T-helper 1 cell treated with Interleukin-12 subunit alpha and Interleukin-12 subunit beta and Interleukin-4 antibody, amounts not matched to agents 30 μg/mL and 1 μg/mL, for 36 hours (primary cell): Measurements from ENCODE around the gene GALNT2.

Experiments
- H3K27ac Mint-ChIP-seq: one replicate; pipeline ENCODE4 v1.8.0; 2021; ENCODE audit warnings: mild to moderate bottlenecking, mixed read lengths
- H3K27me3 Mint-ChIP-seq: one replicate; pipeline ENCODE4 v1.8.0; 2021; ENCODE audit warnings: low read depth, mixed read lengths
- H3K36me3 Mint-ChIP-seq: one replicate; pipeline ENCODE4 v1.8.0; 2021; ENCODE audit warnings: low read depth, mixed read lengths
- H3K4me1 Mint-ChIP-seq: one replicate; pipeline ENCODE4 v1.8.0; 2021; ENCODE audit warnings: low read depth, mixed read lengths
- H3K4me3 Mint-ChIP-seq: one replicate; pipeline ENCODE4 v1.8.0; 2021; ENCODE audit warnings: mild to moderate bottlenecking, moderate library complexity, mixed read lengths
- H3K9me3 Mint-ChIP-seq: one replicate; pipeline ENCODE4 v1.8.0; 2021; ENCODE audit warnings: mixed read lengths

The GALNT2 gene

DNA sequence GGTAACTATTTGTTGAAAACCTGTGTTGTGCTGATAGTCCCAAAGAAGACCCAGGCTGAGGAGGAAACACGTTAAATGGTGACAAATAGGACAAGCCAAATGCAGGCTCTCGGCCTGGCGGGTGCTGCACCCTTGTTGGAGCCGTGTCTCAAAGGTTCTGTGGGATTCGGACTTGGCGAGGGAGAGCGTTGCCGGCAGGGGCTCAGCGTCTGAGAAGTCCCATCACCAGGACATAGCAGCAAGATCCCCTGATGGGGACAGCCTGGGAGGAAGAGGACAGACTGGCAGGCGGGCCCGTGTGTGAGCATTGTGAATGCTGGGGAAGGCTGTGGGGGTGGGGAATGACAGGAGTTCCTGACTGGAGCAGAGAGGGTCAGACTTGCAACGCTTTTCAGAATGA is 216.6 kb downstream of the GALNT2 start:
- no peak overlapping the region for H3K27ac Mint-ChIP-seq
- no peaks in the 10 kb centered on the region for H3K9me3 Mint-ChIP-seq
- peaks cover 13% of the 10 kb centered on the region for H3K4me1 Mint-ChIP-seq
- peaks cover 6% of the 10 kb centered on the region for H3K36me3 Mint-ChIP-seq
- no peak overlapping the region for H3K4me3 Mint-ChIP-seq
- H3K27me3 Mint-ChIP-seq: no peaks in the 10 kb centered on the region

DNA sequence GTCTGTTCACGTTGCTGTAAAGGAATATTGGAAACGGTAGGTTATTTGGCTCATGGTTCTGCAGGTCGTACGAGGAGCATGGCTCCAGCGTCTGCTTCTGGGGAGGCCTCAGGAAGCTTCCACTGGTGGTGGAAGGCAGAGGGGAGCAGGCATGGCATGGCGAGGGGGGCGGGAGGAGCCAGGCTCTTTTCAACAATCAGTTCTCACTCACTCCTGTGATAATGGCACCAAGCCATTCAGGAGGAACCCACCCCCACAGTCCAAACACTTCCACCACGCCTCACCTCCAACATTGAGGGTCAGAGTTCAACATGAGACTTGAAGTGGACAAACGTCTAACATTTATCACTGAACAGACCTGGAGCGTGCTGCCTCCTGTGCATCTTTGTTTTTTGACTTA is 217.9 kb downstream of the GALNT2 start:
- Mint-ChIP-seq H3K36me3 (peaks cover 2% of the 10 kb centered on the region), H3K27ac (no peak overlapping the region), H3K27me3 (no peaks in the 10 kb centered on the region), H3K9me3 (no peaks in the 10 kb centered on the region), H3K4me3 (no peak overlapping the region), H3K4me1 (peaks cover 8% of the 10 kb centered on the region)

DNA sequence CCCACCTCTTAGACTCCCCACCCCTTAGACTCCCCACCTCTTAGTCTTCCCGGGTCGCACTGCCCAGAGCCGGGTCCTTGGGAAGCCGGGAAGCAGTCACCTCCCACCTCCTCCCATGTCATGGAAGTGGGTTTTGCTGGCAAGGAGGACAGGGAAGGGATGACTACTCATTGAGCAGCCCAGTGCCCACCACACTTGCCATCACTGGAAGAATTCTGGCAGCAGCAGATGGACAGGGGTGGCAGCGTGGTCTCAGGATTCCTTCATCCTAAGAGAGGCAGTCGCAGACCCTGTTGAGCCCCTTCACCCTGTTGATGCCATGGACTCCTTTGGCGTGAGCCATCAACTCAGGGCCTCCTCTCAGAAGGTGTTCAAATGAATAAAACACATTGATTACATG is 218.3 kb downstream of the GALNT2 start:
- H3K4me1 Mint-ChIP-seq: peaks cover 8% of the 10 kb centered on the region
- H3K36me3 Mint-ChIP-seq: peaks cover 1% of the 10 kb centered on the region
- H3K4me3 Mint-ChIP-seq: no peak overlapping the region
- no peaks in the 10 kb centered on the region for H3K27me3 Mint-ChIP-seq
- H3K9me3 Mint-ChIP-seq: no peaks in the 10 kb centered on the region
- H3K27ac Mint-ChIP-seq: no peak overlapping the region

DNA sequence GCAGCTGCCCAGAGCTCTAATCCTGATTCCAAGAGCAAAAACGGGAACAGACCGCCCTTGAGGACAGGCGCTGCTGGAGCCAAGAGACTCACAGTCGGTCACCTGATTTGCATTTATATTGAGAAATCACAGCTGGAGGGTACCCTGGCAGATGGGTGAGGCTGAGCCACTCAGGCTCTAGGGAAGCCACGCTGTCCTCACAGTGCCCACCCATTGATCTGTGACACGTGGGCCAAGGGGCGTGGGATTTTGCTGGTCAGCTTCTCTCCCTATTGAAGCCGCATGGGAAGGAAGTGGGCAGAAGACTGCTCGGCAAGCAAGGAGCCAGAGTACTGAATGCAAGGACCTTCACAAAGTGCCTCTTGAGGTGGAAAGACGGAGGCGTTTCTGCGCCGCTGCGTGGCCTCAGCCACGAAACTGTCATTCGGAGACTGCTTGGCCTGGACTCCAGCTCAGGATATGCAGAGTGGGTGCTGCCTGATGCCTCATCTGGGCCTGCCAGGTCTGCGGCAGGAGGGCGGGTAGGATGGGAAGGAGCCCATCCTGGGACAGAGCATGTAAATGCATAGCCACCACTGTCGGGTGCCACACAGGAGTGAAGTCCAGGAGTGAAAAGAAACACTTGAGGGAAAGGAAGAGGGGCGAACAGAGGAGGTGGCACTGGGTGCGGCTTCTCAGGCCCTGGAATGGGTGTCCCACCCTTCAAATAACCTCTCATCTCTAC is 219.3 kb downstream of the GALNT2 start:
- no peak overlapping the region for H3K27ac Mint-ChIP-seq
- peaks cover 6% of the 10 kb centered on the region for H3K4me1 Mint-ChIP-seq
- peaks cover 2% of the 10 kb centered on the region for H3K27me3 Mint-ChIP-seq
- peaks cover 1% of the 10 kb centered on the region for H3K36me3 Mint-ChIP-seq
- H3K4me3 Mint-ChIP-seq: no peak overlapping the region
- H3K9me3 Mint-ChIP-seq: no peaks in the 10 kb centered on the region

DNA sequence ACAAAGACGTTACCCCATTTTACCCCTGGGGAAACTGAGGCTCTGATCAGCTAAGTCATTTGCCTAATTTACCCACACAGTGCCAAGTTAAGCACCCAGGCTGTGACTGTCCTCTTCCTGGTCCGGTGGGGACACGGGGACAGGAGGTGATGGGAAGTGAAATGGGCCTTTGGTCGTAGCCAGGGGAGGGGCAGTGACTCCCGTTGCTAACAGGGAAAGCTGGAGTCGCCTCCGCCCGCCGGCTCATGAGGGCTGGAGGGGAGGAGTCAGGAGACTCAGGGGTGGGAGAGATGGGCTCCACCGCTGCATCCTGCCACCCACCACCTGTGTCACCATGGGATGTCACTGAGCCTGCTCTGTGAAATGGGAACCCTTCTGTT is 219.8 kb downstream of the GALNT2 start:
- Mint-ChIP-seq H3K4me1 (peaks cover 4% of the 10 kb centered on the region), H3K36me3 (peaks cover 1% of the 10 kb centered on the region), H3K27me3 (peaks cover 6% of the 10 kb centered on the region), H3K4me3 (no peak overlapping the region), H3K9me3 (no peaks in the 10 kb centered on the region), H3K27ac (no peak overlapping the region)

DNA sequence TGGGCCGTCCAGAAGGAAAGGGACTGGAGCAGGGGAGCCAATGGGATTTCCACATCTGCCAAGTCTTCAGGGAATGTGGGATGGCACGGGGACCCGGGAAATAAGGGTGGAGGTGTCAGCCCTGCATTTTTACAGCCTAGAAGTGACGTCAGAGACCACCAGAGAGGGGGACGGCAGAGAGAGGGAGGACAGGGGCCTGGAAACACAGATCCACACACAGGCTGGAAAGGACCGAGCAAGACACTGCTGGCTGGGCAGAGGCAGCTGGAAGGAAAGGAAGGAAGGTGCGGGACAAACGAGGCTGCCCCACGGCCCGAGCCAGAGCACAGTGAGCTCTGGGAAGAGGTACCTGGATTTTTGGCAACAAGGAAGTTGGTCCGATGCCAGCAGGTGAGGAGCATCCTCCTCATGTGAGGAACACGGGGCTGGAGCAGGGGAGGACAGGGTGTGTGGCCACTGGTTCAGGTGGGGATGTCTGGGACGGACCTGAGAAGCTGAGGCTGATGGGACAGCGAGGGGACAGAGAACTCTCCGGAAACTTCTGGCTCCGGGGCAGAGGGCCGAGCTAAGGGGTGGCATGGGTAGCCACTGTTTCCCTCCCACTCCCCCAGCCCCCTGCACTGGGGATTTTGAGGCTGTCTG is 220.8 kb downstream of the GALNT2 start:
- H3K36me3 Mint-ChIP-seq: no peaks in the 10 kb centered on the region
- H3K4me1 Mint-ChIP-seq: no peaks in the 10 kb centered on the region
- H3K4me3 Mint-ChIP-seq: no peak overlapping the region
- no peaks in the 10 kb centered on the region for H3K9me3 Mint-ChIP-seq
- peaks cover 16% of the 10 kb centered on the region for H3K27me3 Mint-ChIP-seq
- no peak overlapping the region for H3K27ac Mint-ChIP-seq

DNA sequence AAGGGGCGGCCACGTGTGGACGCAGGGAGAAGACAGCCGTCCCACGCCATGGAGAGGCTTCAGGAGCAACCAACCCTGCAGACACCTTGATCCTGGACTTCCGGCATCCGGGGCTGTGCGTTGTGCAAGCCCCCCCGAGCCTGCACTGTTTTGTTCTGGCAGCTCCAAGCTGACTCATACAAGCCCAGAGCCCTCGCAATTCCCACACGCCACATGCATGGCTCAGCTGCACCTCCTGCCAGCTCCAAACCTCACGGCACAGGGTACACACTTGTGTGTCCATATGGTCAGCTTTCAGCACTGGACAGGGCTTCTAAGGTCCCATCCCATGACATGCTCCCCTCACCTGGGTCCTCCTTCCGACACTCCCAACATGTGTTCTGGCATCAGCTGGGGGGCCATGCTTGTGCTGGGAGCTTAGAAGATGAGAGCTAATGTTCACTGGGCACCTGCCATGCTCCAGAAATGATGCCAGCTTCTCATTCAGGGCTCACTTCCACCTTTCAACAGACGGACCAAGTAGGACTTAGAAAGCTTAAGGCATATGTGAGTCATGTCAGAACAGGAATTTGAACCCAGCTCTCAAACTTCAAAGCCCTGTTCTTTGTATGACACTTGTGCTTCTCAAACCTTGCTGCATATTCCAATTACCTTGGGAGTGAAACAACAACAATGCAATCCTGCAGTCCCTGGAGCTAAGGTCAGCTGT is 221.8 kb downstream of the GALNT2 start:
- Mint-ChIP-seq H3K27ac (no peak overlapping the region), H3K9me3 (no peaks in the 10 kb centered on the region), H3K4me3 (no peak overlapping the region), H3K4me1 (no peaks in the 10 kb centered on the region), H3K27me3 (peaks cover 21% of the 10 kb centered on the region), H3K36me3 (no peaks in the 10 kb centered on the region)

DNA sequence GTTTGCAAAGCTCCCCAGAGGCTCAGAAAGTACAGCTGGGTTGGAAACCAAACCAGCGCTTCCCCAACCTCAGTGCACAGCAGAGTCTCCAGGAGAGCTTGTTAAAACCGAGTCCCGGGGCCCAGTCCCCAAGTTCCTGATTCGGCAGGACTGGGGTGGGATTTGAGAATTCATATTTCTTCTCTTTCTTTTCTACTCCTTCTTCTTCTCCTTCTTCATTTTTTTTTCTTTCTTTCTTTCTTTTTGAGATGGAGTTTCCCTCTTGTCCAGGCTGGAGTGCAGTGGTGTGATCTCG is 222.3 kb downstream of the GALNT2 start:
- Mint-ChIP-seq H3K27me3 (peaks cover 24% of the 10 kb centered on the region), H3K4me3 (no peak overlapping the region), H3K27ac (no peak overlapping the region), H3K9me3 (no peaks in the 10 kb centered on the region), H3K36me3 (no peaks in the 10 kb centered on the region), H3K4me1 (no peaks in the 10 kb centered on the region)

DNA sequence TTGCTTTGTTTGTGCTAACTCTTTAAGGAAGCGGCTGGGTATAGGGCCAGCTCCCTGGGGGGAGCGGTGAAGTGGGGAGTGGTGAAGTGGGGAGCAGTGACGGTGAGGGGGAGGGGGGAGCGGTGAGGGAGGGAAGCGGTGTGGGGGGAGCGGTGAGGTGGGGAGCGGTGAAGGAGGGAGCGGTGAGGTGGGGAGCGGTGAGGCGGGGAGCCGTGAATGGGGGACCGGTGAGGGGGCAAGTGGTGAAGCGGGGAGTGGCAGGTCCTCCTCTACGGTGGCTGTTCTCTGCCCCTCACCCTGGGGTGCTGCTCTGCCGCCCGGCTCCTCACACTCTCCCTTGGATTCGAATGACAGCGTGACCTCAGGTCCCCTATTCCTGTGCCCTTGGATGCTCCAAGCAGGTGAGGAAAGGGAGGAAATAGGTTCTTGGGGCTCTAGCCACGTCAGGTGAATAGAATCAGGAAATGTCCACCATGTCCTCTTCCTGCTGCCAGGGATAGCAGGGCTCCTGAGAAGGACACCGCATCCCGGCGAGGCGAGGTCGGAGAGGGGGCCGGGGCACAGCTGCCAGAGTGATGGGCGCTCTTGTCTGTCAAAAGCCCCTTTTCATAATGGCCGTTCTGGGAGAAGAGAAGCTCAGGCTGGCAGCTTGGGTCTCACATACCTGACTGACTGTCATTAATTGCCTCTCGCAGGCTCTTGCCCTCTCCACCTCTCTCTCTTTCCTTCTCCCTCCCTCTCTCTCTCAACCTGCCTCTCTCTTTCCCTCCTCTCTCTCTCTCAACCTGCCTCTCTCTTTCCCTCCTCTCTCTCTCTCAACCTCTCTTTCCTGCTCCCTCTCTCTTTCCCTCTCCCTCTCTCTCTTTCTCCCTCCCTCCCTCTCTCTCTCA is 224.9 kb downstream of the GALNT2 start:
- no peaks in the 10 kb centered on the region for H3K36me3 Mint-ChIP-seq

DNA sequence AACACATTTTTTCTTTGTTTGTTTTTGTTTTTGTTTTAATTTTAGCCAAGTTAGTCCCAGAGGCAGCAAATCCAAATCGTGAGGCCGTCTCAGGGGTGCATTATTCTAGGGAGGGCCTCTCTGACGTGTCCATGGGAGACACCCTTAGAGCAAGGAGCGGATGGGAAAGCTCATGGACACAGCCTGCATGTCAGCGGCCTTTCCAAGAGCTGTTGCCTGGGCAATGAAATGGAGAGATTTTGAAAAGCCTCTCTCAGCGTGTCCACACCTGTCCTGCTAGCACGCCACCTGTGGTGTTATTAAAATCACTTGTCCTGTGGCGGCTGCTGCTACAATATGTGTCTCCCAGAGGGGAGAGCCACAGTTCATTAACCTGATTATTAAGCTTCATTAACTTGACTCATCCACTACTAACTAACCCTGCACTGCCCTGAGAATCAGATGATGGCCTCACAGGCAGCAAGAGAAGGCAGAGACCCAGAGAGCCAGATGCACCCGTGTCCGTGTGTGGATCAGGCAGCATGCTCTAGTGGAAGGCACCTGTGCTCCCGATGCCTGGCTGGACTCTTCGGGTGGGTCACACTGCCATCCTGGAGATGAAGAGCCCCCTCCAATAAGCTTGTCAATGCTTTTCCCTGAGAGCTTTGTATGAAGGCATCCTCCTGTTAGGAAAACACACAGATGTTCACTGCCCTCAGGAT is 225.8 kb downstream of the GALNT2 start:
- Mint-ChIP-seq H3K36me3 (no peaks in the 10 kb centered on the region), H3K4me1 (no peaks in the 10 kb centered on the region), H3K27ac (no peak overlapping the region), H3K9me3 (no peaks in the 10 kb centered on the region), H3K4me3 (no peak overlapping the region), H3K27me3 (peaks cover 38% of the 10 kb centered on the region)

More for the DNA sequence above, 224.9 kb downstream of the GALNT2 start:
- peaks cover 35% of the 10 kb centered on the region for H3K27me3 Mint-ChIP-seq
- H3K4me3 Mint-ChIP-seq: no peak overlapping the region
- no peak overlapping the region for H3K27ac Mint-ChIP-seq
- H3K4me1 Mint-ChIP-seq: no peaks in the 10 kb centered on the region
- H3K9me3 Mint-ChIP-seq: no peaks in the 10 kb centered on the region

DNA sequence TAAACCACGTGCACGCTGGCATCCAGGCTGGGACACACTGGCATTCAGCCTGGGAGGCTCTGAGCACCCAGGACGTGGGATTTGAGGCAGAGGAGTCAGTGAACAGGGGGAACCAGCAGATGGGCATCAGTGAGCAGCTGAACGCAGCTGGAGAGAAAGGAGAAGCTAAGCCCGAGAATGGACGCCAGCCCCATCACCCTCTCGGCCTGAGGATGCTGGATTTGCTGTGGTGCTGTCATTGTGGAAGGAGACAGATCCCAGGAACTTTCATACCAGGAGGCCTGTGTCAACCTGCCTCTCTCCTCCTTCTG is 226.3 kb downstream of the GALNT2 start:
- Mint-ChIP-seq H3K27me3 (peaks cover 38% of the 10 kb centered on the region), H3K36me3 (no peaks in the 10 kb centered on the region), H3K4me3 (no peak overlapping the region), H3K9me3 (no peaks in the 10 kb centered on the region), H3K4me1 (no peaks in the 10 kb centered on the region), H3K27ac (no peak overlapping the region)

DNA sequence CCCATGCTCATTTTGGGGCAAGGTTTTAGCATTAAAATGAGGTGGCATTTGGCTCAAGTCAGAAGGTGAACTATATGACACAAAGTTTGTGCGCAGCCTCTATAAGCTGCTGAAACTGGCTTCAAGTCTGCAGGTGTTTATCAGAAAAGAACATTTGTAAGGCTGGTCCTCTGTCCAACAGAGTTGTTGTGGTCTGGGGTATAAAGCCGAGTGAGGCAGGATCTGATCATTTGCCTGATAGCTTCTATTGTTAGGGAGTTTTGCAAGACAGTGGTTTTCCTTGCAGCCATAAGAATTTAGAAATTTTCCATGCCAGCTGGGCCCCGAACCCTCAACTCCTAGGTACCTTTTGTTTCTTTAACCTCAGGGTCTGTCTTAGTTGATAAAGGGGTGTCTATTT is 228.3 kb downstream of the GALNT2 start:
- Mint-ChIP-seq H3K4me3 (no peak overlapping the region), H3K27me3 (peaks cover 41% of the 10 kb centered on the region), H3K4me1 (no peaks in the 10 kb centered on the region), H3K36me3 (no peaks in the 10 kb centered on the region), H3K27ac (no peak overlapping the region), H3K9me3 (no peaks in the 10 kb centered on the region)

DNA sequence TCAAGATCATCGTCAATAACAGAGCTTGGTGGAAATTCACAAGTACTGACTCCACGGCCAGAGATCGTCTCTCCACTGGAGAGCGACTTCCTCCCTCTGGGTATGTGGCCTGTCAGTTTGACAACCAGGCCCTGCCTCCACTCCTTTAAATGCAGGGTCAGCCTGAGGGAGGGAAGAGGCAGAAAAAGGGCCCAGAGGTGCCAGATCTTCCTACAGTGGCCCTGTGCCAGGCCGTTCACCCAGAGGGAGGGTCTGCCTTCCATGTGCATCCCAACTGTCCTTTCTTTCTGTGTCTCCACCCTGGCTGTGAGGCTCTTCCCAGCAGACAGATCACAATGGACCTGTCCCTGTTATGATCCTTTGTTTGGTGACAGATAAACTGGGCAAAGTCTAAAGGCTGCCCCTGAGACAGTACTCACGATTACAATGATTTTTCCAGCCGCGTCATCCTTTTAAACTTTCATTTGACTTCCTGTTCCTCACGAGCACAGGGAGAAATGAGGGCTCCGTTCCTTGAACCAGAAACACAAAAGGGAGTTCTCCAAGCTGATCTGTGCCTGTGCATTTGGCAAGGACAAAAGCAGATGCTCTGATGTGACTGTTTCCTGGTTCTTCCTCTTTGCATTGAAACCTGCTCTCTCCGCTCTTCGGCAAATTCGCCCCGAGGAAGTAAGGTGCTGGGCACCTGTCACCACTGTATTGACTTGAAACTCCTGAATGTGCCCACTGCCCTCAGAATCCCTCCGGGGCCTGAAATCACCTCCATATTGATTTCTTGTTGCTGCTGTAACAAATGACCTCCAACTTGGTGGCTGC is 232.4 kb downstream of the GALNT2 start:
- peaks cover 16% of the 10 kb centered on the region for H3K27me3 Mint-ChIP-seq
- no peaks in the 10 kb centered on the region for H3K36me3 Mint-ChIP-seq
- H3K4me1 Mint-ChIP-seq: peaks cover 4% of the 10 kb centered on the region
- no peaks in the 10 kb centered on the region for H3K9me3 Mint-ChIP-seq
- no peak overlapping the region for H3K4me3 Mint-ChIP-seq
- no peak overlapping the region for H3K27ac Mint-ChIP-seq
